ENCODE results near the gene BOD1. TPM values are rescaled to one million over a fixed set of nuclear protein-coding genes. Genes with fewer than 3 reads are reported as not detected.

The BOD1 gene
- polyA plus RNA-seq, 2 of the 4 experiments (the other 2 are of a cell fraction) = 59.1 to 102 TPM

DNA sequence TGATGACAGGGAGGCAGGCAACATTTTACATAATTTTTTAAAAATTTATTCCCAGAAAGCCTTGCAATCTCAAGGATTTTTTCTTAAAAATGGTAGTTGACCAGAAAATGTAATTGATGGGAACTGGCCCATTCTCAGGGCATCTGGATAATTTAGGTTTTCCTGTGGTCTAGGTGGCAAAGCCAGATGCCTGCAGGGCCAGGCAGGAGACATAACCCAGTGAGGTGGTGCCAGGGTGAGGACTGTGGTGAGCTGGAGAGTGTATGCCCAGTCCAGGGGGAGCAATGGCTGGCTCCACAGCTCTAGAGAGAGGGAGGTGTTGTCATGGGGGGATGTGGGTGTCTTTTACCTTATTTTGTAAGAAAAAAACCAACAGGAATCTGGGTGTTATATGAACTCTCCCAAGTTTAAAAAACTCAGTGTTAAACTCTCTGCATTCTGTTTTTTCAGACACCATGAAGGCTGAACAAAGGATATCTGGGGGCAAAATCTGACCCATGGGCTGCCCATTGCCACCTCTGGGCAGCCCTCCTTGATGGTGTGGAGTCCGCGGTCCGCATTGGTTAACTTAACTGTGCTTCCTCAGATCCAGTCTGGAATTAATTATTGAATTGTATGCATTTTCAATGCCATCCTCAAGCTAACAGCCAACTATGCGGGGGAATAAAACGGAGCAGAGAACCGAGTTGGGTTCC is 43.9 kb downstream of the BOD1 start:
- Histone ChIP-seq H3K9me3 (peaks cover 10% of the 10 kb centered on the region; the same call in 2 of the 3 replicates), H3K4me3 (no peak overlapping the region), H3K4me2 (peak overlapping the region; percentile 78), H3K4me1 (peaks cover 5% of the 10 kb centered on the region; the same call in 2 of the 3 replicates), H3K27ac (peak overlapping the region; percentile 62 to 63; a peak in 5 of 6 replicates)
- no peak for DNase-seq (ENCODE audit: low read depth in 1 of 2, low spot score in 1 of 2)
- 47% methylated on average over 6 of the region's 6 CpGs for WGBS (ENCODE audit: missing lambda C conversion rate)
- TF ChIP-seq FOXS1 (CRISPR knock-in tag; IDR thresholded peaks at IDR 0.05) = no peak
- no peak for TF ChIP-seq ESRRA (IDR thresholded peaks at IDR 0.05; ENCODE audit: borderline replicate concordance, low read length)
- TF ChIP-seq FOSL2 (IDR thresholded peaks at IDR 0.05) = no peak
- no peak for TF ChIP-seq FOSL2 (CRISPR knock-in tag; IDR thresholded peaks at IDR 0.05)
- TF ChIP-seq RARB (CRISPR knock-in tag; IDR thresholded peaks at IDR 0.05) = no peak
- TF ChIP-seq, protein P1, sequence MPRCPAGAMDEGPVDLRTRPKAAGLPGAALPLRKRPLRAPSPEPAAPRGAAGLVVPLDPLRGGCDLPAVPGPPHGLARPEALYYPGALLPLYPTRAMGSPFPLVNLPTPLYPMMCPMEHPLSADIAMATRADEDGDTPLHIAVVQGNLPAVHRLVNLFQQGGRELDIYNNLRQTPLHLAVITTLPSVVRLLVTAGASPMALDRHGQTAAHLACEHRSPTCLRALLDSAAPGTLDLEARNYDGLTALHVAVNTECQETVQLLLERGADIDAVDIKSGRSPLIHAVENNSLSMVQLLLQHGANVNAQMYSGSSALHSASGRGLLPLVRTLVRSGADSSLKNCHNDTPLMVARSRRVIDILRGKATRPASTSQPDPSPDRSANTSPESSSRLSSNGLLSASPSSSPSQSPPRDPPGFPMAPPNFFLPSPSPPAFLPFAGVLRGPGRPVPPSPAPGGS (IDR thresholded peaks at IDR 0.05) = no peak
- TF ChIP-seq RAD21 (conservative IDR thresholded peaks at IDR 0.05 in 1 of 2, IDR thresholded peaks at IDR 0.05 in 1 of 2) = no peak
- no peak for TF ChIP-seq RNF2 (IDR thresholded peaks at IDR 0.05; ENCODE audit: borderline replicate concordance, low read depth)
- TF ChIP-seq USF2 (IDR thresholded peaks at IDR 0.05) = no peak
- TF ChIP-seq, protein P2, sequence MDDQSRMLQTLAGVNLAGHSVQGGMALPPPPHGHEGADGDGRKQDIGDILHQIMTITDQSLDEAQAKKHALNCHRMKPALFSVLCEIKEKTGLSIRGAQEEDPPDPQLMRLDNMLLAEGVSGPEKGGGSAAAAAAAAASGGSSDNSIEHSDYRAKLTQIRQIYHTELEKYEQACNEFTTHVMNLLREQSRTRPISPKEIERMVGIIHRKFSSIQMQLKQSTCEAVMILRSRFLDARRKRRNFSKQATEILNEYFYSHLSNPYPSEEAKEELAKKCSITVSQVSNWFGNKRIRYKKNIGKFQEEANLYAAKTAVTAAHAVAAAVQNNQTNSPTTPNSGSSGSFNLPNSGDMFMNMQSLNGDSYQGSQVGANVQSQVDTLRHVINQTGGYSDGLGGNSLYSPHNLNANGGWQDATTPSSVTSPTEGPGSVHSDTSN (IDR thresholded peaks at IDR 0.05) = no peak
- TF ChIP-seq HDAC2 (IDR thresholded peaks at IDR 0.05) = no peak
- no peak for TF ChIP-seq ZSCAN20 (CRISPR knock-in tag; IDR thresholded peaks at IDR 0.05)
- no peak for TF ChIP-seq TP53 (CRISPR knock-in tag; IDR thresholded peaks at IDR 0.05)
- no peak for TF ChIP-seq KDM1A (IDR thresholded peaks at IDR 0.05; ENCODE audit: low read depth)
- no peak for TF ChIP-seq JUN (IDR thresholded peaks at IDR 0.05)
- no peak for TF ChIP-seq HOXB13 (CRISPR knock-in tag; IDR thresholded peaks at IDR 0.05; ENCODE audit: low read depth)
- no peak for TF ChIP-seq FOSB (CRISPR knock-in tag; IDR thresholded peaks at IDR 0.05)
- TF ChIP-seq RCOR1 (IDR thresholded peaks at IDR 0.05; ENCODE audit: low read depth, low read length) = no peak
- no peak for TF ChIP-seq BHLHE40 (IDR thresholded peaks at IDR 0.05; ENCODE audit: low read depth, low read length)
- TF ChIP-seq TFCP2L1 (CRISPR knock-in tag; IDR thresholded peaks at IDR 0.05) = no peak
- ChIA-PET CTCF (interaction anchor here (0.6 to 10.7 kb wide), 81 partner anchors 9 to 744 kb away, joined by 3 to 140 read pairs (median 4); partner anchors contain the start of gene STC2), POLR2A (interaction anchor here (1.1 to 1.6 kb wide), 3 partner anchors 117 to 246 kb away, joined by 3 to 5 read pairs (median 4); partner anchors contain the start of gene STC2)
- no peak for FAIRE-seq
- peak; percentile 35 to 55; a peak in 3 of 6 replicates for ATAC-seq

DNA sequence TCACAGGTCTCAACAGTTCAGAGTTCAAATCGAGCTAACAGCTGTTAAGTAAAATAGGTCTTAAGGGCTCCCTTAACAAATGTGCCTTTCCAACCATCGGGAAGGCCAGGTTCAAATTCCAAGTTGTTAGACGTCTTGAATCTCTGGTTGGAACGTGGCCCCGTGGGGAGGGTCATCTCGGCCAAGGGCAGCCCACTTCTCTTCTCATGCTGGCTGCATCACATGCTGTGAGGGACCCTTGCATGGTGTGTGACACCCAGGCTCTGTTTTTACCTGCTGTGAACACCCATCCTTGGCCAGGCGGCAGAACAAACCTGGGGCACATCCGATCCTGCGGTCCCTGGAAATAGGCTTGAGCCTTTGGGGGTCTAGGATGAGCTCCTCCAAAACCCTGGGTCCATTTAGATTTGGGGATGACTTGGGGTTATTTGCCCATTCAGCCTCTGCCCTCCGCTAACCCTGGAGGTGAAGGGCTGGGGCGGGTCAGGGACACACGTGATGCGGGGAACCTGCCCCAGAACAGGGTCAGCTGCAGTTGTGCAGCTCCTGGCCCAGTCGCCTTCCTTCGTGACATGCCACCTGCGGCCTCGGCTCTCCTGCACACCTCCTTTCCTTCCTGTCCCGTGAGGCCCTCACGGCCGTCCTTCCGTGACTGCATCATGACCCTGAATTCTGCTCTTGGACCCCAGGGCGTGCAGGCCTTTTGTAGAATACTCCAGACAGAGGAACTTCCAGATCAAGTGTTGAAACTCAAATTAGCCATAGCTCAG is 45.9 kb downstream of the BOD1 start:
- TF ChIP-seq ESRRA (IDR thresholded peaks at IDR 0.05; ENCODE audit: borderline replicate concordance, low read length) = no peak
- TF ChIP-seq HMGXB4 (CRISPR knock-in tag; IDR thresholded peaks at IDR 0.05; ENCODE audit: borderline replicate concordance) = no peak
- no peak for TF ChIP-seq BHLHE40 (IDR thresholded peaks at IDR 0.05; ENCODE audit: low read depth, low read length)
- TF ChIP-seq CHD2 (IDR thresholded peaks at IDR 0.05; ENCODE audit: low read length, partially characterized antibody) = no peak
- TF ChIP-seq EHMT2 (IDR thresholded peaks at IDR 0.05; ENCODE audit: low read depth) = no peak
- no peak for TF ChIP-seq EP300 (IDR thresholded peaks at IDR 0.05)
- DNase-seq (ENCODE audit: low read depth in 1 of 2, low spot score in 1 of 2) = no peak
- ChIA-PET CTCF (interaction anchor here (0.8 to 10.7 kb wide), 7 partner anchors 9 to 276 kb away, joined by 3 to 140 read pairs (median 3); no protein-coding TSS in a partner anchor), POLR2A (no interaction called here)
- Histone ChIP-seq H3K4me2 (no peak overlapping the region), H3K4me3 (no peak overlapping the region), H3K9me3 (peaks cover 10% of the 10 kb centered on the region; the same call in 2 of the 3 replicates), H3K4me1 (peaks cover 5% of the 10 kb centered on the region; the same call in 2 of the 3 replicates), H3K27ac (no peak overlapping the region)
- ATAC-seq = no peak
- 79% methylated on average over 22 of the region's 22 CpGs for WGBS (ENCODE audit: missing lambda C conversion rate)
- no peak for FAIRE-seq

All from A549 (cell line).